Motor neuron (in vitro differentiated cells): ENCODE data around the gene TINAGL1. TPM values are rescaled to one million over a fixed set of nuclear protein-coding genes. Genes with fewer than 3 reads are reported as not detected.

Experiments used
- ATAC-seq, 8 experiments: fragments of 200-7000 bp; cut with Tn5 transposase; replicated peaks in 6 of 8; 2 replicates each; pipeline ENCODE4 v1.8.0; 2021; ENCODE audit warnings: mild to moderate bottlenecking in 8 of 8, moderate library complexity in 8 of 8
- H3K27ac ChIP-seq, 2 donors: fragments of 250-450 bp; sonication (Bioruptor Pico); 2 replicates each; pipeline ENCODE4 v1.9.0; 2021; ENCODE audit warnings: antibody characterized with exemption in 2 of 2, mild to moderate bottlenecking in 2 of 2, moderate library complexity in 1 of 2
- H3K4me1 ChIP-seq, 2 donors: fragments of 250-450 bp; sonication (Bioruptor Pico); replicated peaks in 1 of 2; 2 replicates each; pipeline ENCODE4 v1.6.1; 2021; ENCODE audit warnings: antibody characterized with exemption in 2 of 2, mild to moderate bottlenecking in 2 of 2, moderate library complexity in 1 of 2
- H3K4me3 ChIP-seq, 5 donors: fragments of 250-450 bp; sonication (Bioruptor Pico); 2 replicates each; pipeline ENCODE4 v1.9.0; 2021; ENCODE audit warnings: antibody characterized with exemption in 5 of 5, mild to moderate bottlenecking in 5 of 5, moderate library complexity in 4 of 5
- WGBS, 10 experiments: fragments of 450-650 bp; shearing (Covaris generic); methylation state at CpG; one replicate each; pipeline ENCODE4 v1.0.0; 2022; 5-methylcytosine and 5-hydroxymethylcytosine counted together
- in situ Hi-C, 9 experiments: fragments of 400-800 bp; cut with MboI; loops; one replicate each; pipeline ENCODE4 v1.15.0; 2021; ENCODE audit warnings: low sequenced_read_pairs in 9 of 9, low pct_unique_long_range_greater_than_20kb in 2 of 9; ENCODE audit not compliant: unreplicated experiment in 9 of 9
- total RNA-seq, 8 experiments: library from RNA; unstranded; fragments of 300-600 nt; gene quantifications; 2 replicates each; pipeline versions ENCODE4 v1.2.3 to v1.2.4, GENCODE V29; 2022

TINAGL1 gene
- total RNA-seq, 8 experiments from 2014 or later, result 0.11 to 120 (median 1.7) TPM; not detected in 1

- ATAC-seq, result no peak
- H3K4me1 ChIP-seq, result peaks cover 0 to 8% of the 10 kb centered on the region in 2 donors
- WGBS, 10 experiments, result 18 to 100% (median 81%) methylated on average over 1 to 11 of the region's 11 CpGs; no CpG with 5 or more reads in 2 of the 10 experiments
- H3K4me3 ChIP-seq, result no peak overlapping the region
- in situ Hi-C loops, result loop anchor here in 1 of 9 experiments (25.0 kb wide), 1 partner anchor 383 kb away; no protein-coding TSS in a partner anchor
- no peak overlapping the region for H3K27ac ChIP-seq
Observed at GRCh38 chr1:31570228-31570627, 6.1 kb upstream of the TINAGL1 start.

- no peak for ATAC-seq
- WGBS, 10 experiments, result 67 to 100% (median 92%) methylated on average over 1 of the region's 1 CpG; no CpG with 5 or more reads in 4 of the 10 experiments
- in situ Hi-C loops, result loop anchor here in 1 of 9 experiments (25.0 kb wide), 1 partner anchor 384 kb away; no protein-coding TSS in a partner anchor
- H3K4me3 ChIP-seq, result no peak overlapping the region
- peaks cover 0 to 8% of the 10 kb centered on the region in 2 donors for H3K4me1 ChIP-seq
- H3K27ac ChIP-seq, result no peak overlapping the region
Observed at GRCh38 chr1:31570906-31571305, 5.4 kb upstream of the TINAGL1 start.

GRCh38 chr1:31571340-31572295 is 4.7 kb upstream of the TINAGL1 start:
- peaks cover 0 to 8% of the 10 kb centered on the region in 2 donors for H3K4me1 ChIP-seq
- H3K27ac ChIP-seq, result no peak overlapping the region
- WGBS, 10 experiments, result 43 to 97% (median 73%) methylated on average over 2 to 11 of the region's 14 CpGs; no CpG with 5 or more reads in 1 of the 10 experiments
- no peak for ATAC-seq
- no peak overlapping the region for H3K4me3 ChIP-seq
- in situ Hi-C loops, result loop anchor here in 1 of 9 experiments (25.0 kb wide), 1 partner anchor 384 kb away; no protein-coding TSS in a partner anchor

GRCh38 chr1:31572323-31573104 is 3.8 kb upstream of the TINAGL1 start:
- ATAC-seq, result no peak
- WGBS, 10 experiments, result 80 to 100% (median 89%) methylated on average over 1 to 6 of the region's 7 CpGs; no CpG with 5 or more reads in 1 of the 10 experiments
- Histone ChIP-seq H3K4me1 (peaks cover 0 to 8% of the 10 kb centered on the region in 2 donors), H3K27ac (no peak overlapping the region), H3K4me3 (no peak overlapping the region)
- in situ Hi-C loops, result loop anchor here in 1 of 9 experiments (25.0 kb wide), 1 partner anchor 385 kb away; no protein-coding TSS in a partner anchor

GRCh38 chr1:31573261-31573660 is 3.1 kb upstream of the TINAGL1 start:
- Histone ChIP-seq H3K4me1 (peaks cover 0 to 8% of the 10 kb centered on the region in 2 donors), H3K27ac (no peak overlapping the region), H3K4me3 (no peak overlapping the region)
- no peak for ATAC-seq
- WGBS, 10 experiments, result 60 to 100% (median 85%) methylated on average over 1 to 8 of the region's 8 CpGs; no CpG with 5 or more reads in 3 of the 10 experiments
- in situ Hi-C loops, result loop anchor here in 1 of 9 experiments (25.0 kb wide), 1 partner anchor 386 kb away; no protein-coding TSS in a partner anchor

- no peak overlapping the region for H3K27ac ChIP-seq
- no peak overlapping the region for H3K4me3 ChIP-seq
- peak in 1 of 8 experiments; percentile 2 for ATAC-seq
- H3K4me1 ChIP-seq, result peaks cover 6 to 7% of the 10 kb centered on the region in 2 donors
- WGBS, 10 experiments, result 29 to 75% (median 64%) methylated on average over 1 to 9 of the region's 10 CpGs; no CpG with 5 or more reads in 2 of the 10 experiments
- in situ Hi-C loops, result loop anchor here in 1 of 9 experiments (25.0 kb wide), 1 partner anchor 388 kb away; no protein-coding TSS in a partner anchor
Observed at GRCh38 chr1:31574749-31575368, 1.5 kb upstream of the TINAGL1 start.

GRCh38 chr1:31575369-31576140 is 760 bp upstream of the TINAGL1 start:
- 30 to 100% (median 80%) methylated on average over 1 to 5 of the region's 11 CpGs; no CpG with 5 or more reads in 6 of the 10 experiments for WGBS, 10 experiments

GRCh38 chr1:31576743-31577455 is 584 bp downstream of the TINAGL1 start:
- H3K27ac ChIP-seq, result no peak overlapping the region
- peaks cover 3 to 13% of the 10 kb centered on the region in 2 donors for H3K4me1 ChIP-seq
- 0 to 100% (median 71%) methylated on average over 1 to 8 of the region's 27 CpGs; no CpG with 5 or more reads in 3 of the 10 experiments for WGBS, 10 experiments
- in situ Hi-C loops, result no loop called here
- no peak overlapping the region for H3K4me3 ChIP-seq
- no peak for ATAC-seq

More at GRCh38 chr1:31575369-31576140, 760 bp upstream of the TINAGL1 start:
- no peak overlapping the region for H3K27ac ChIP-seq
- no peak overlapping the region for H3K4me3 ChIP-seq
- in situ Hi-C loops, result no loop called here
- H3K4me1 ChIP-seq, result peaks cover 3 to 13% of the 10 kb centered on the region in 2 donors
- peak in 1 of 8 experiments; percentile 2 for ATAC-seq

- no peak overlapping the region for H3K4me3 ChIP-seq
- in situ Hi-C loops, result no loop called here
- ATAC-seq, result no peak
- H3K4me1 ChIP-seq, result peaks cover 3 to 13% of the 10 kb centered on the region in 2 donors
- H3K27ac ChIP-seq, result no peak overlapping the region
- 20 to 100% (median 82%) methylated on average over 1 to 5 of the region's 6 CpGs; no CpG with 5 or more reads in 2 of the 10 experiments for WGBS, 10 experiments
Observed at GRCh38 chr1:31577515-31578192, 1.3 kb downstream of the TINAGL1 start.

GRCh38 chr1:31579374-31579773 is 3.1 kb downstream of the TINAGL1 start:
- Histone ChIP-seq H3K4me1 (peaks cover 3 to 21% of the 10 kb centered on the region in 2 donors), H3K27ac (no peak overlapping the region), H3K4me3 (no peak overlapping the region)
- 17 to 81% (median 51%) methylated on average over 1 to 5 of the region's 5 CpGs; no CpG with 5 or more reads in 6 of the 10 experiments for WGBS, 10 experiments
- ATAC-seq, result peak in 6 of 8 experiments; percentile 9 to 34 (median 14)
- in situ Hi-C loops, result no loop called here

GRCh38 chr1:31580513-31580870 is 4.2 kb downstream of the TINAGL1 start:
- Histone ChIP-seq H3K27ac (no peak overlapping the region), H3K4me3 (no peak overlapping the region), H3K4me1 (peaks cover 3 to 23% of the 10 kb centered on the region in 2 donors)
- in situ Hi-C loops, result no loop called here
- 64 to 82% (median 80%) methylated on average over 1 to 5 of the region's 5 CpGs; no CpG with 5 or more reads in 3 of the 10 experiments for WGBS, 10 experiments
- peak in 1 of 8 experiments; percentile 6 for ATAC-seq
